Heart left ventricle (tissue), 16 donors: Measurements from ENCODE around the gene NTSR2. TPM values are rescaled to one million over a fixed set of nuclear protein-coding genes. Genes with fewer than 3 reads are reported as not detected.

Experiments
- ATAC-seq, 4 donors: fragments of 200-7000 bp; cut with Tn5 transposase; one replicate each; pipeline ENCODE4 v1.9.1; 2020 to 2022; ENCODE audit warnings: moderate library complexity in 4 of 4, mild to moderate bottlenecking in 3 of 4, moderate number of reproducible peaks in 1 of 4
- DNase-seq, 5 donors: peaks; one replicate each; pipeline ENCODE4 v3.0.0-alpha.2; 2020
- H3K27ac ChIP-seq, 12 donors: fragments of 200-600 bp; sonication (generic) in 4 of 12; one replicate each; pipeline versions ENCODE4 v1.5.0 to v1.8.0; 2016 to 2022; ENCODE audit warnings: mild to moderate bottlenecking in 2 of 12
- H3K27me3 ChIP-seq, 9 donors: fragments of 200-600 bp; sonication (generic) in 2 of 9; one replicate each; pipeline versions ENCODE4 v1.5.1 to v1.8.0; 2016 to 2022; ENCODE audit warnings: mild to moderate bottlenecking in 3 of 9
- H3K36me3 ChIP-seq, 9 donors: fragments of 200-600 bp; sonication (generic) in 2 of 9; one replicate each; pipeline versions ENCODE4 v1.5.0 to v1.8.0; 2018 to 2022; ENCODE audit warnings: mild to moderate bottlenecking in 2 of 9
- H3K4me1 ChIP-seq, 12 donors: fragments of 200-600 bp; sonication (generic) in 4 of 12; one replicate each; pipeline versions ENCODE4 v1.5.0 to v1.8.0; 2016 to 2022; ENCODE audit warnings: mild to moderate bottlenecking in 3 of 12
- H3K4me3 ChIP-seq, 12 donors: fragments of 200-600 bp; sonication (generic) in 4 of 12; one replicate each; pipeline versions ENCODE4 v1.5.0 to v1.8.0; 2017 to 2022; ENCODE audit warnings: mild to moderate bottlenecking in 9 of 12, moderate library complexity in 4 of 12
- H3K9me3 ChIP-seq, 12 donors: fragments of 200-600 bp; sonication (generic) in 4 of 12; one replicate each; pipeline versions ENCODE4 v1.5.0 to v1.8.0; 2016 to 2022; ENCODE audit warnings: mild to moderate bottlenecking in 1 of 12
- CTCF ChIP-seq, 12 donors: fragments of 200-600 bp; sonication (generic) in 4 of 12; IDR thresholded peaks; one replicate each; pipeline versions ENCODE4 v1.5.0 to v1.8.0; 2018 to 2022; ENCODE audit warnings: antibody characterized with exemption in 12 of 12, mild to moderate bottlenecking in 5 of 12
- POLR2A ChIP-seq, 2 donors: fragments of 450-650 bp; IDR thresholded peaks; one replicate each; pipeline ENCODE4 v1.6.1; 2017; ENCODE audit warnings: antibody characterized with exemption in 2 of 2, mild to moderate bottlenecking in 2 of 2, moderate library complexity in 2 of 2
- WGBS, 4 donors: extraction: QIAGEN DNeasy Blood & Tissue Kit in 2 of 4; methylation state at CpG; one replicate each; pipeline versions ENCODE4 v1.1.5 to v1.1.7; 2013 to 2018; 5-methylcytosine and 5-hydroxymethylcytosine counted together
- intact Hi-C, 10 donors: fragments of 100-400 bp; cut with DNase I; formaldehyde crosslinking; loops; one replicate each; pipeline versions ENCODE4 v1.11.1 to v1.14.2; 2022
- polyA plus RNA-seq, 2 donors: library from polyadenylated mRNA; stranded (reverse); fragments of 200-250 nt; gene quantifications; one replicate each; pipeline ENCODE4 v1.2.3, GENCODE V29; 2013
- total RNA-seq, 9 donors: library from RNA; depleted of rRNA in 2 of 9; stranded (reverse); fragments of >200 nt in 2 of 9; fragmentation: NEBNext Ultra II Directional in 3 of 9; extraction: Animal tissue kit (Norgen Biotek cat#: 25700) in 3 of 9; gene quantifications; one replicate each; pipeline versions ENCODE4 v1.1.0 to v1.2.4, GENCODE V29; 2016 to 2023
- donor health status: ischemic (EF 13 %, LVEDD 7.1; RV severe dilation, severe dysfunction).
- donor health status: healthy with polysubstance abuse.
- donor health status: DM: no; HTN: yes; CAD: no.
- donor health status: DM: no; HTN: no; CAD: no.
- donor health status: ischemic (EF 25% LVEDD 6.9; RV normal size, moderate dysfunction).
- donor health status: ischemic (EF 25% LVEDD 5.7; RV mildly dilated, moderate dysfunction).
- donor health status: healthy.
- donor health status: DM: yes; HTN: yes; CAD: no.
- donor health status: ischemic (EF 35%, LVEDD 5.7; RV mildly dilated, moderate dysfunction).
- donor health status: nonischemic (EF 11% LVEDD 7.7; RV severe dilation, severe dysfunction).
- donor health status: DM: yes; HTN: yes; CAD: no.
- donor health status: PGD.
- donor health status: ischemic (EF 29% LVEDD 5.4; RV normal size, mild dysfunction).
- donor health status: nonischemic (EF 23%, LVEDD 6.1; RV moderate dilation, normal function).

NTSR2 gene
- total and polyA plus RNA-seq, 11 donors, result 0.04 to 0.16 TPM; not detected in 9

GRCh38 chr2:11637546-11637945, 32.4 kb downstream of the NTSR2 start:
- H3K27ac ChIP-seq, result no peak overlapping the region
- ATAC-seq (no peak), DNase-seq (no peak)
- no peak for TF ChIP-seq POLR2A (IDR thresholded peaks at IDR 0.05)
- no peak for TF ChIP-seq CTCF (IDR thresholded peaks at IDR 0.05)
- H3K4me3 ChIP-seq, result no peak overlapping the region
- peaks cover 0 to 41% (median 8%) of the 10 kb centered on the region in 9 donors for H3K36me3 ChIP-seq
- no peaks in the 10 kb centered on the region for H3K4me1 ChIP-seq
- intact Hi-C loops, result no loop called here
- no peaks in the 10 kb centered on the region for H3K9me3 ChIP-seq
- H3K27me3 ChIP-seq, result no peaks in the 10 kb centered on the region
- WGBS, 4 donors, result 89 to 95% (median 92%) methylated on average over 15 of the region's 15 CpGs

GRCh38 chr2:11636593-11637295, 33.3 kb downstream of the NTSR2 start:
- Histone ChIP-seq H3K27ac (no peak overlapping the region), H3K4me3 (no peak overlapping the region), H3K9me3 (no peaks in the 10 kb centered on the region), H3K36me3 (peaks cover 0 to 41% (median 8%) of the 10 kb centered on the region in 9 donors), H3K4me1 (no peaks in the 10 kb centered on the region), H3K27me3 (no peaks in the 10 kb centered on the region)
- intact Hi-C loops, result no loop called here
- 76 to 81% (median 77%) methylated on average over 11 of the region's 11 CpGs for WGBS, 4 donors
- ATAC-seq (no peak), DNase-seq (no peak)
- TF ChIP-seq CTCF (IDR thresholded peaks at IDR 0.05) (no peak), POLR2A (IDR thresholded peaks at IDR 0.05) (no peak)

- H3K27ac ChIP-seq, result no peak overlapping the region
- 94 to 100% (median 96%) methylated on average over 6 to 15 of the region's 15 CpGs for WGBS, 4 donors
- H3K4me1 ChIP-seq, result no peaks in the 10 kb centered on the region
- H3K9me3 ChIP-seq, result no peaks in the 10 kb centered on the region
- intact Hi-C loops, result no loop called here
- DNase-seq, result no peak
- no peak for TF ChIP-seq CTCF (IDR thresholded peaks at IDR 0.05)
- TF ChIP-seq POLR2A (IDR thresholded peaks at IDR 0.05), result no peak
- ATAC-seq, result peak in 1 of 4 donors; percentile 29
- peaks cover 0 to 40% (median 8%) of the 10 kb centered on the region in 9 donors for H3K36me3 ChIP-seq
- H3K27me3 ChIP-seq, result no peaks in the 10 kb centered on the region
- no peak overlapping the region for H3K4me3 ChIP-seq
These were observed 34.9 kb downstream of the NTSR2 start for GRCh38 chr2:11635141-11635540.

GRCh38 chr2:11634584-11634983, 35.4 kb downstream of the NTSR2 start:
- ATAC-seq (no peak), DNase-seq (no peak)
- TF ChIP-seq CTCF (IDR thresholded peaks at IDR 0.05) (no peak), POLR2A (IDR thresholded peaks at IDR 0.05) (no peak)
- Histone ChIP-seq H3K27me3 (no peaks in the 10 kb centered on the region), H3K4me3 (no peak overlapping the region), H3K4me1 (no peaks in the 10 kb centered on the region), H3K9me3 (no peaks in the 10 kb centered on the region), H3K27ac (no peak overlapping the region), H3K36me3 (peaks cover 0 to 39% (median 8%) of the 10 kb centered on the region in 9 donors)
- 88 to 93% (median 92%) methylated on average over 15 of the region's 15 CpGs for WGBS, 4 donors
- intact Hi-C loops, result no loop called here
